Cardiac muscle cell (in vitro differentiated cells and primary cell): ENCODE results near the gene UBE3D. TPM values are rescaled to one million over a fixed set of nuclear protein-coding genes. Genes with fewer than 3 reads are reported as not detected.

Experiments used
- DNase-seq, 2 donors: peaks; one replicate each; pipeline versions ENCODE4 v3.0.0 to v3.0.0-alpha.2; 2010 to 2017; ENCODE audit warnings: low read depth in 1 of 2, low spot score in 1 of 2
- H3K27ac ChIP-seq: fragments of 200-600 bp; sonication (generic); 2 replicates; pipeline ENCODE4 v1.5.1; 2016
- H3K27me3 ChIP-seq: fragments of 200-600 bp; sonication (generic); 2 replicates; pipeline ENCODE4 v1.6.0; 2016; ENCODE audit warnings: control low read depth
- H3K36me3 ChIP-seq: fragments of 200-600 bp; sonication (generic); 2 replicates; pipeline ENCODE4 v1.5.1; 2016; ENCODE audit warnings: control low read depth
- H3K4me1 ChIP-seq: fragments of 200-600 bp; sonication (generic); 2 replicates; pipeline ENCODE4 v1.8.1; 2017; ENCODE audit warnings: low read depth, mild to moderate bottlenecking, mixed run types
- H3K4me3 ChIP-seq: fragments of 200-600 bp; sonication (generic); 2 replicates; pipeline ENCODE4 v1.5.1; 2016; ENCODE audit warnings: mild to moderate bottlenecking
- H3K9me3 ChIP-seq: fragments of 200-600 bp; sonication (generic); 2 replicates; pipeline ENCODE4 v1.5.1; 2017; ENCODE audit warnings: low read depth, mild to moderate bottlenecking, control low read depth
- CTCF ChIP-seq: IDR thresholded peaks from 2 replicates; pipeline ENCODE4 v1.5.1; 2012; ENCODE audit warnings: low read depth, mild to moderate bottlenecking, low read length
- polyA plus RNA-seq: library from polyadenylated mRNA; unstranded; fragments of >200 nt; fragmentation: Nextera tagmentation; extraction: Ambion mirVana; gene quantifications from 2 replicates; pipeline ENCODE4 v1.2.1, GENCODE V29; 2016
- total RNA-seq: library from RNA; depleted of rRNA; stranded (reverse); fragments of >200 nt; gene quantifications from 2 replicates; pipeline ENCODE4 v1.2.3, GENCODE V29; 2016

Gene UBE3D
- total and polyA plus RNA-seq, 2 experiments from 2014 or later, result 14.5 to 19.5 TPM

DNA sequence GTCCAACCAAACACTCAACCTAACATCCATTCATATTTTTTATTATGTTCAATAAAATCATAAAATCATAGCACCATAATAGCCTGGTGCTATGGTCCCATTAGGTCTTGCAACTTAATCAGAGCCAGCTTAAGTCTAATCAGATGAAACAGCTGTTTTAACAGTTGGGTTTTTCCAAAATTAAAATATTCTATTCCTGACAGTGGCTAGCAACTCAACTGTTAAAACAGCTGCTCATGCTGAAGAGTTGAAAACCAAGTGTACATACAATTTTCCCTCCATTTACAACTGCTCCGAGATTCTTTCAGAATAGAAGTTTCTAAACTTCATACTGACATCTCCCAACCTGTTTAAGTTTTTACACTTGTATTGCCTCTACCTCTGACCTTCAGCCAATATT lies 89.5 kb downstream of the UBE3D start:
- H3K36me3 ChIP-seq, result no peaks in the 10 kb centered on the region
- no peaks in the 10 kb centered on the region for H3K9me3 ChIP-seq
- no peak for DNase-seq
- H3K27me3 ChIP-seq, result no peaks in the 10 kb centered on the region
- no peak overlapping the region for H3K27ac ChIP-seq
- no peak for TF ChIP-seq CTCF
- no peaks in the 10 kb centered on the region for H3K4me1 ChIP-seq
- H3K4me3 ChIP-seq, result no peak overlapping the region

- no peaks in the 10 kb centered on the region for H3K9me3 ChIP-seq
- no peak overlapping the region for H3K4me3 ChIP-seq
- no peaks in the 10 kb centered on the region for H3K4me1 ChIP-seq
- no peak overlapping the region for H3K27ac ChIP-seq
- TF ChIP-seq CTCF, result no peak
- no peaks in the 10 kb centered on the region for H3K36me3 ChIP-seq
- no peak for DNase-seq
- H3K27me3 ChIP-seq, result no peaks in the 10 kb centered on the region
These were observed 93.7 kb downstream of the UBE3D start for GRCh38 chr6:82971877-82972460.

GRCh38 chr6:82970839-82971238 lies 94.8 kb downstream of the UBE3D start:
- Histone ChIP-seq H3K9me3 (no peaks in the 10 kb centered on the region), H3K36me3 (no peaks in the 10 kb centered on the region), H3K4me1 (no peaks in the 10 kb centered on the region), H3K4me3 (no peak overlapping the region), H3K27ac (no peak overlapping the region), H3K27me3 (no peaks in the 10 kb centered on the region)
- no peak for DNase-seq
- no peak for TF ChIP-seq CTCF

DNA sequence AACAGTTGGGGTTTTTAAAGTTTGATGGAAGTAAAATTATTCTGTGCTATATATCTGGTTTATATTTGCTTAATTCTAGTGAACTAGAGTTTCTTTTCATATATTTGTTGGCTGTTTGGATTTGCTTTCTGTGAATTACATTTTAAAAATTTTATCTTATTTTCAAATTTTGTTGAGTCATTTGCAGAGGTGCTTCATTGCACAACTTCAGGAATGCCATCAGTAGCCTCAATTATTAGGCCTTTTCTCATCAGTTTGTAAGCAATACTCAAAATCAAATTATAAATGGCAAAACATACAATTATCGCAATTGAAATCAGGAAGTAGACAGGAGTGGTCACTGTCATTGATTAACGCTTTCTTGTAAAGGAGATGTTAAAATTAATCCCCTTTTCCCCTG lies 96.9 kb downstream of the UBE3D start:
- H3K4me3 ChIP-seq, result no peak overlapping the region

DNA sequence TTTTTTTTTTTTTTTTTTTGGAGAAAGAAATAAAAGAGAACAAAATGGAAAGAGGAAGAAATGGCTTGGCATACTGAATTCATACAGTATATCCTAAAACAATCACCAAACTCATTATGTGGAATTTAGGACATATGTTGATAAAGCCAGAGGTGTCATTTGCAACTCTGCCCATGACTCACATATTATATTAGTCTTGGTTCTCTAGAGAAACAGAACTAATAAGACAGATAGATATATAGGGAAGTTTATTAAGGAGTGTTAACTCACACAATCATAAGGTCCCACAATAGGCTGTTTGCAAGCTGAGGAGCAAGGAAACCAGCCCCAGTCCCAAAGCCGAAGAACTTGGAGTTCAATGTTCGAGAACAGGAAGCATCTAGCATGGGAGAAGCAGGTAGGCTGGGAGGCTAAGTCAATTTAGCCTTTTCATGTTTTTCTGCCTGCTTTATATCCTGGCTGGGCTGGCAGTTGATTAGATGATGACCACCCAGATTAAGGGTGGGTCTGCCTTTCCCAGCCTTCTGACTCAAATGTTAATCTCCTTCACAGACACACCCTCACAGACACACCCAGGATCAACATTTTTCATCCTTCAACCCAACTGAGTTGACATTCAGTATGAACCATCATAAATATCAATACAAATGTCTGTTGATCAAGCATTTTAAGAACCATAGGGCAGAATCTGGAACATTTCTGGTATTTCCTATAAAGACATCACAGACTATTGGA lies 102.3 kb downstream of the UBE3D start:
- no peak for TF ChIP-seq CTCF
- H3K9me3 ChIP-seq, result no peaks in the 10 kb centered on the region
- no peak overlapping the region for H3K4me3 ChIP-seq
- H3K36me3 ChIP-seq, result no peaks in the 10 kb centered on the region
- H3K4me1 ChIP-seq, result no peaks in the 10 kb centered on the region
- no peak overlapping the region for H3K27ac ChIP-seq
- DNase-seq, result no peak
- no peaks in the 10 kb centered on the region for H3K27me3 ChIP-seq

More for the DNA sequence above, 96.9 kb downstream of the UBE3D start:
- Histone ChIP-seq H3K27ac (no peak overlapping the region), H3K27me3 (no peaks in the 10 kb centered on the region), H3K4me1 (no peaks in the 10 kb centered on the region), H3K36me3 (no peaks in the 10 kb centered on the region), H3K9me3 (no peaks in the 10 kb centered on the region)
- no peak for DNase-seq
- no peak for TF ChIP-seq CTCF
